Heart left ventricle (tissue), 16 donors: ENCODE results near the gene SPATS2L. TPM values are rescaled to one million over a fixed set of nuclear protein-coding genes. Genes with fewer than 3 reads are reported as not detected.
A peak's percentile ranks its signal among the peaks of the same experiment; 100 is the strongest.

Experiments used
- ATAC-seq, 4 donors: fragments of 200-7000 bp; cut with Tn5 transposase; one replicate each; pipeline ENCODE4 v1.9.1; 2020 to 2022; ENCODE audit warnings: moderate library complexity in 4 of 4, mild to moderate bottlenecking in 3 of 4, moderate number of reproducible peaks in 1 of 4
- DNase-seq, 5 donors: peaks; one replicate each; pipeline ENCODE4 v3.0.0-alpha.2; 2020
- H3K27ac ChIP-seq, 12 donors: fragments of 200-600 bp; sonication (generic) in 4 of 12; one replicate each; pipeline versions ENCODE4 v1.5.0 to v1.8.0; 2016 to 2022; ENCODE audit warnings: mild to moderate bottlenecking in 2 of 12
- H3K27me3 ChIP-seq, 9 donors: fragments of 200-600 bp; sonication (generic) in 2 of 9; one replicate each; pipeline versions ENCODE4 v1.5.1 to v1.8.0; 2016 to 2022; ENCODE audit warnings: mild to moderate bottlenecking in 3 of 9
- H3K36me3 ChIP-seq, 9 donors: fragments of 200-600 bp; sonication (generic) in 2 of 9; one replicate each; pipeline versions ENCODE4 v1.5.0 to v1.8.0; 2018 to 2022; ENCODE audit warnings: mild to moderate bottlenecking in 2 of 9
- H3K4me1 ChIP-seq, 12 donors: fragments of 200-600 bp; sonication (generic) in 4 of 12; one replicate each; pipeline versions ENCODE4 v1.5.0 to v1.8.0; 2016 to 2022; ENCODE audit warnings: mild to moderate bottlenecking in 3 of 12
- H3K4me3 ChIP-seq, 12 donors: fragments of 200-600 bp; sonication (generic) in 4 of 12; one replicate each; pipeline versions ENCODE4 v1.5.0 to v1.8.0; 2017 to 2022; ENCODE audit warnings: mild to moderate bottlenecking in 9 of 12, moderate library complexity in 4 of 12
- H3K9me3 ChIP-seq, 12 donors: fragments of 200-600 bp; sonication (generic) in 4 of 12; one replicate each; pipeline versions ENCODE4 v1.5.0 to v1.8.0; 2016 to 2022; ENCODE audit warnings: mild to moderate bottlenecking in 1 of 12
- CTCF ChIP-seq, 12 donors: fragments of 200-600 bp; sonication (generic) in 4 of 12; IDR thresholded peaks; one replicate each; pipeline versions ENCODE4 v1.5.0 to v1.8.0; 2018 to 2022; ENCODE audit warnings: antibody characterized with exemption in 12 of 12, mild to moderate bottlenecking in 5 of 12
- POLR2A ChIP-seq, 2 donors: fragments of 450-650 bp; IDR thresholded peaks; one replicate each; pipeline ENCODE4 v1.6.1; 2017; ENCODE audit warnings: antibody characterized with exemption in 2 of 2, mild to moderate bottlenecking in 2 of 2, moderate library complexity in 2 of 2
- WGBS, 4 donors: extraction: QIAGEN DNeasy Blood & Tissue Kit in 2 of 4; methylation state at CpG; one replicate each; pipeline versions ENCODE4 v1.1.5 to v1.1.7; 2013 to 2018; 5-methylcytosine and 5-hydroxymethylcytosine counted together
- intact Hi-C, 10 donors: fragments of 100-400 bp; cut with DNase I; formaldehyde crosslinking; loops; one replicate each; pipeline versions ENCODE4 v1.11.1 to v1.14.2; 2022
- polyA plus RNA-seq, 2 donors: library from polyadenylated mRNA; stranded (reverse); fragments of 200-250 nt; gene quantifications; one replicate each; pipeline ENCODE4 v1.2.3, GENCODE V29; 2013
- total RNA-seq, 9 donors: library from RNA; depleted of rRNA in 2 of 9; stranded (reverse); fragments of >200 nt in 2 of 9; fragmentation: NEBNext Ultra II Directional in 3 of 9; extraction: Animal tissue kit (Norgen Biotek cat#: 25700) in 3 of 9; gene quantifications; one replicate each; pipeline versions ENCODE4 v1.1.0 to v1.2.4, GENCODE V29; 2016 to 2023
- donor health status: ischemic (EF 13 %, LVEDD 7.1; RV severe dilation, severe dysfunction).
- donor health status: healthy with polysubstance abuse.
- donor health status: DM: no; HTN: yes; CAD: no.
- donor health status: DM: no; HTN: no; CAD: no.
- donor health status: ischemic (EF 25% LVEDD 6.9; RV normal size, moderate dysfunction).
- donor health status: ischemic (EF 25% LVEDD 5.7; RV mildly dilated, moderate dysfunction).
- donor health status: healthy.
- donor health status: DM: yes; HTN: yes; CAD: no.
- donor health status: ischemic (EF 35%, LVEDD 5.7; RV mildly dilated, moderate dysfunction).
- donor health status: nonischemic (EF 11% LVEDD 7.7; RV severe dilation, severe dysfunction).
- donor health status: DM: yes; HTN: yes; CAD: no.
- donor health status: PGD.
- donor health status: ischemic (EF 29% LVEDD 5.4; RV normal size, mild dysfunction).
- donor health status: nonischemic (EF 23%, LVEDD 6.1; RV moderate dilation, normal function).

Gene SPATS2L
- total and polyA plus RNA-seq, 11 donors = 34.9 to 177 (median 102) TPM

GRCh38 chr2:200438251-200438650, 131.8 kb downstream of the SPATS2L start:
- DNase-seq (no peak), ATAC-seq (peak in 1 of 4 donors; percentile 33)
- no peak for TF ChIP-seq POLR2A (IDR thresholded peaks at IDR 0.05)
- TF ChIP-seq CTCF (IDR thresholded peaks at IDR 0.05) = no peak
- 65 to 77% (median 71%) methylated on average over 1 of the region's 1 CpG for WGBS, 4 donors
- H3K27me3 ChIP-seq = no peaks in the 10 kb centered on the region
- H3K9me3 ChIP-seq = no peaks in the 10 kb centered on the region
- H3K4me1 ChIP-seq = peaks cover 0 to 18% (median 0%) of the 10 kb centered on the region in 12 donors
- no peak overlapping the region for H3K27ac ChIP-seq
- intact Hi-C loops = no loop called here
- no peak overlapping the region for H3K4me3 ChIP-seq
- peaks cover 0 to 78% (median 18%) of the 10 kb centered on the region in 9 donors for H3K36me3 ChIP-seq

- Histone ChIP-seq H3K9me3 (no peaks in the 10 kb centered on the region), H3K36me3 (peaks cover 0 to 84% (median 18%) of the 10 kb centered on the region in 9 donors), H3K27me3 (no peaks in the 10 kb centered on the region), H3K4me1 (peaks cover 0 to 20% (median 1%) of the 10 kb centered on the region in 12 donors), H3K4me3 (no peak overlapping the region), H3K27ac (no peak overlapping the region)
- 75 to 87% (median 79%) methylated on average over 1 of the region's 1 CpG for WGBS, 4 donors
- DNase-seq (no peak), ATAC-seq (no peak)
- intact Hi-C loops = no loop called here
- TF ChIP-seq POLR2A (IDR thresholded peaks at IDR 0.05) (no peak), CTCF (IDR thresholded peaks at IDR 0.05) (no peak)
Observed at GRCh38 chr2:200438846-200439245, 132.4 kb downstream of the SPATS2L start.

- intact Hi-C loops = loop anchor here in 1 of 10 donors (10.0 kb wide), 1 partner anchor 135 kb away; the partner anchor contains the start of gene SPATS2L
- no peaks in the 10 kb centered on the region for H3K9me3 ChIP-seq
- no peaks in the 10 kb centered on the region for H3K27me3 ChIP-seq
- H3K4me3 ChIP-seq = no peak overlapping the region
- ATAC-seq = no peak
- no peak for DNase-seq
- TF ChIP-seq CTCF (IDR thresholded peaks at IDR 0.05) (no peak), POLR2A (IDR thresholded peaks at IDR 0.05) (no peak)
- peaks cover 0 to 89% (median 18%) of the 10 kb centered on the region in 9 donors for H3K36me3 ChIP-seq
- peaks cover 0 to 31% (median 3%) of the 10 kb centered on the region in 12 donors for H3K4me1 ChIP-seq
- H3K27ac ChIP-seq = no peak overlapping the region
- 94 to 98% (median 96%) methylated on average over 5 of the region's 5 CpGs for WGBS, 4 donors
Observed at GRCh38 chr2:200439981-200440380, 133.5 kb downstream of the SPATS2L start.

- Histone ChIP-seq H3K36me3 (peaks cover 0 to 86% (median 20%) of the 10 kb centered on the region in 9 donors), H3K27me3 (no peaks in the 10 kb centered on the region), H3K27ac (no peak overlapping the region), H3K4me3 (no peak overlapping the region), H3K9me3 (no peaks in the 10 kb centered on the region), H3K4me1 (peaks cover 0 to 32% (median 3%) of the 10 kb centered on the region in 12 donors)
- peak in 1 of 4 donors; percentile 76 for ATAC-seq
- WGBS, 4 donors = 78 to 94% (median 86%) methylated on average over 1 of the region's 1 CpG
- intact Hi-C loops = loop anchor here in 1 of 10 donors (10.0 kb wide), 1 partner anchor 138 kb away; the partner anchor contains the start of gene SPATS2L
- no peak for DNase-seq
- no peak for TF ChIP-seq CTCF (IDR thresholded peaks at IDR 0.05)
Observed at GRCh38 chr2:200442471-200442870, 136.0 kb downstream of the SPATS2L start.
